ENCODE measurements around the gene SPAG9.
A peak's percentile ranks its signal among the peaks of the same experiment; 100 is the strongest.
"Not testable (repeated sequence)": the region's sequence is repeated elsewhere in the genome, so short reads cannot be mapped to it uniquely, and the experiment has no call there.

Gene SPAG9

GRCh38 chr17:50953518-50953830, 167.2 kb downstream of the SPAG9 start:
- no peak for DNase-seq

GRCh38 chr17:50952889-50953288, 167.8 kb downstream of the SPAG9 start:
- no peak for DNase-seq

GRCh38 chr17:50952013-50952412, 168.7 kb downstream of the SPAG9 start:
- DNase-seq: peak; percentile 78

GRCh38 chr17:50949989-50950877, 170.4 kb downstream of the SPAG9 start:
- DNase-seq: peak; percentile 36

GRCh38 chr17:50949128-50949988, 171.3 kb downstream of the SPAG9 start:
- DNase-seq: no peak

- DNase-seq: no peak
Measured at GRCh38 chr17:50948711-50949110, 172.0 kb downstream of the SPAG9 start.

- DNase-seq: peak; percentile 66
Measured at GRCh38 chr17:50947782-50948543, 172.7 kb downstream of the SPAG9 start.

GRCh38 chr17:50946891-50947781, 173.5 kb downstream of the SPAG9 start:
- no peak for DNase-seq

GRCh38 chr17:50946223-50946890, 174.3 kb downstream of the SPAG9 start:
- no peak for DNase-seq

- DNase-seq: no peak
Measured at GRCh38 chr17:50945779-50946222, 174.9 kb downstream of the SPAG9 start.

- DNase-seq: no peak
Measured at GRCh38 chr17:50944902-50945720, 175.6 kb downstream of the SPAG9 start.

GRCh38 chr17:50944054-50944901, 176.4 kb downstream of the SPAG9 start:
- peak; percentile 64 for DNase-seq

- peak; percentile 45 for DNase-seq
Measured at GRCh38 chr17:50943575-50943933, 177.1 kb downstream of the SPAG9 start.

GRCh38 chr17:50941676-50942048, 179.0 kb downstream of the SPAG9 start:
- DNase-seq: not testable (repeated sequence)

GRCh38 chr17:50939795-50940684, 180.6 kb downstream of the SPAG9 start:
- DNase-seq: no peak

- DNase-seq: no peak
Measured at GRCh38 chr17:50939542-50939794, 181.2 kb downstream of the SPAG9 start.

GRCh38 chr17:50938821-50939541, 181.7 kb downstream of the SPAG9 start:
- no peak for DNase-seq

GRCh38 chr17:50935996-50936266, 184.7 kb downstream of the SPAG9 start:
- no peak for DNase-seq

All from NCI-H1092 (cell line).